ENCODE measurements around the gene SAFB.
"Not testable (repeated sequence)": the region's sequence is repeated elsewhere in the genome, so short reads cannot be mapped to it uniquely, and the experiment has no call there.

The SAFB gene

DNA sequence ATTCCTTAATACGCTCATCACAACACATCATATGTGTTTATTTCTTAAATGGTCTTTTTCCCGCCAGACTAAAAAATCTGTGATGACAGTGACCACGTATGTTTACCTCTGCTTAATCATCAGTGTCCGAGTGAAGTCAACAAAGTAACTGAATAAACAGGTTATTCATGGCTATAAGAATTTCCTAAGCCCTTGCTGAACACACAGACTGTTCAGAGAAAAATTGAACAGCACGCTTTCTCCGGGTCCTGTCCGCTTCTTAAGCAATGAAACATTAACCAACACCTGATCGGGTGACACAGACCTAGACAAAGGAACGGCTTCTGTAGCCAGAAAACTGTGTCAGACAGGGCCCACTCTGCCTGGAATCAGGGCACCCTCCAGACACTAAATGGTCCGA, 14.6 kb upstream of the SAFB start:
- Histone ChIP-seq H2AFZ (ENCODE audit: low read length) (no peak overlapping the region), H3K9me3 (ENCODE audit: insufficient read depth, low read depth, low read length) (no peaks in the 10 kb centered on the region), H3K9ac (ENCODE audit: low read depth, low read length, poor library complexity, severe bottlenecking) (no peak overlapping the region), H3F3A (ENCODE audit: low read depth) (no peaks in the 10 kb centered on the region), H4K20me1 (ENCODE audit: insufficient read depth, low read length, poor library complexity, severe bottlenecking) (peaks cover 11% of the 10 kb centered on the region), H3K27me3 (ENCODE audit: insufficient read depth, low read length, poor library complexity, severe bottlenecking) (no peaks in the 10 kb centered on the region), H3K4me2 (ENCODE audit: low read depth, low read length, poor library complexity, severe bottlenecking) (no peak overlapping the region), H3K4me3 (ENCODE audit: low read length, poor library complexity, severe bottlenecking) (no peak overlapping the region), H3K9me2 (replicated peaks; ENCODE audit: low read depth, low read length) (no peaks in the 10 kb centered on the region), H3K4me1 (ENCODE audit: insufficient read depth, low read length, poor library complexity, severe bottlenecking) (no peaks in the 10 kb centered on the region), H3K36me3 (ENCODE audit: insufficient read depth, low read length) (peaks cover 87% of the 10 kb centered on the region), H3K79me2 (ENCODE audit: insufficient read depth, low read length) (peaks cover 31% of the 10 kb centered on the region; the same call in 1 of the 2 replicates)
- TF ChIP-seq, protein P1, sequence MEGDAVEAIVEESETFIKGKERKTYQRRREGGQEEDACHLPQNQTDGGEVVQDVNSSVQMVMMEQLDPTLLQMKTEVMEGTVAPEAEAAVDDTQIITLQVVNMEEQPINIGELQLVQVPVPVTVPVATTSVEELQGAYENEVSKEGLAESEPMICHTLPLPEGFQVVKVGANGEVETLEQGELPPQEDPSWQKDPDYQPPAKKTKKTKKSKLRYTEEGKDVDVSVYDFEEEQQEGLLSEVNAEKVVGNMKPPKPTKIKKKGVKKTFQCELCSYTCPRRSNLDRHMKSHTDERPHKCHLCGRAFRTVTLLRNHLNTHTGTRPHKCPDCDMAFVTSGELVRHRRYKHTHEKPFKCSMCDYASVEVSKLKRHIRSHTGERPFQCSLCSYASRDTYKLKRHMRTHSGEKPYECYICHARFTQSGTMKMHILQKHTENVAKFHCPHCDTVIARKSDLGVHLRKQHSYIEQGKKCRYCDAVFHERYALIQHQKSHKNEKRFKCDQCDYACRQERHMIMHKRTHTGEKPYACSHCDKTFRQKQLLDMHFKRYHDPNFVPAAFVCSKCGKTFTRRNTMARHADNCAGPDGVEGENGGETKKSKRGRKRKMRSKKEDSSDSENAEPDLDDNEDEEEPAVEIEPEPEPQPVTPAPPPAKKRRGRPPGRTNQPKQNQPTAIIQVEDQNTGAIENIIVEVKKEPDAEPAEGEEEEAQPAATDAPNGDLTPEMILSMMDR (conservative IDR thresholded peaks at IDR 0.05; ENCODE audit: low read length) = no peak
- TF ChIP-seq EZH2phosphoT487 (IDR thresholded peaks at IDR 0.05; ENCODE audit: borderline replicate concordance) = no peak

DNA sequence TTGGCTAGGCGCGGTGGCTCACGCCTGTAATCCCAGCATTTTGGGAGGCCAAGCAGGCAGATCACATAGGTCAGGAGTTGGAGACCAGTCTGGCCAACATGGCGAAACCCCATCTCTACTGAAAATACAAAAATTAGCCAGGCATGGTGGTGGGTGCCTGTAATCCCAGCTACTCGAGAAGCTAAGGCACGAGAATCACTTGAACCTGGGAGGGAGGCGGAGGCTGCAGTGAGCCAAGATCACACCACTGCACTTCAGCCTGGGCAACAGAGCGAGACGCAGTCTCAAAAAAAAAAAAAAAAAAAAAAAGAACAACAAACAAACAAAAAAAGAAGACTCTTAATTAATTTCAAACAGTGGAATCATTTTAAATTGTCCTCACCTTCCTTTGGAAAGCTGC, 14.1 kb upstream of the SAFB start:
- not testable (repeated sequence) for H2AFZ ChIP-seq (ENCODE audit: low read length); H3F3A ChIP-seq (ENCODE audit: low read depth); H3K4me3 ChIP-seq (ENCODE audit: low read length, poor library complexity, severe bottlenecking); H3K27me3 ChIP-seq (ENCODE audit: insufficient read depth, low read length, poor library complexity, severe bottlenecking); H3K4me2 ChIP-seq (ENCODE audit: low read depth, low read length, poor library complexity, severe bottlenecking); H3K9me3 ChIP-seq (ENCODE audit: insufficient read depth, low read depth, low read length); H3K4me1 ChIP-seq (ENCODE audit: insufficient read depth, low read length, poor library complexity, severe bottlenecking); H3K9ac ChIP-seq (ENCODE audit: low read depth, low read length, poor library complexity, severe bottlenecking); H3K9me2 ChIP-seq (replicated peaks; ENCODE audit: low read depth, low read length)
- Histone ChIP-seq H3K36me3 (ENCODE audit: insufficient read depth, low read length) (peaks cover 87% of the 10 kb centered on the region), H4K20me1 (ENCODE audit: insufficient read depth, low read length, poor library complexity, severe bottlenecking) (peaks cover 11% of the 10 kb centered on the region), H3K79me2 (ENCODE audit: insufficient read depth, low read length) (peaks cover 34% of the 10 kb centered on the region; the same call in 1 of the 2 replicates)

DNA sequence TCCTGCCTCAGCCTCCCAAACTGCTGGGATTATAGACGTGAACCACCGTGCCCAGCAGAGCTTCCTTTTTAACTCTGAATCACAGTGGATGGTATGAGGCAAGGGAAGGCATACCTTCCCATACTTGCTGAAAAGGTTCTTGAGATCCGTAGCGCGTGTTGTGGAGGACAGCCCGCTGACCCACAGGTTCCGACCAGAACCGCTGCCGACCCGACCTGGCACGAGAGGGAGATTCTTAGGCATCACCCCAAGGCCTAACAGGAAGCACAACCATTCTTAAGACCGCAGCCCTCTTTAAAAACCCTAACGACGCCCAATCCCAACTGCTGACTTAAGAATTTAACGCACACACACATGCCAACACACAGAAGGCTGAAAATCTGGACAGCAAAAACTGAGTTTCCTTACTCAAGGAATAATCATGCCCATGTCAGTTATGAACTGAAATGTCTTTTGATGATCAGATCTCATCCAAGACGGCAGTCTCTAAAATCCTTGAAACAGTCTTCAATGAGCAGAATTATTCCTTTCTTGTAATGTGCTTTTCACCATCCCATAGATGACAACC, 12.9 kb upstream of the SAFB start:
- H3K4me2 ChIP-seq (ENCODE audit: low read depth, low read length, poor library complexity, severe bottlenecking) = no peak overlapping the region
- no peaks in the 10 kb centered on the region for H3K9me2 ChIP-seq (replicated peaks; ENCODE audit: low read depth, low read length)
- peaks cover 39% of the 10 kb centered on the region; the same call in 1 of the 2 replicates for H3K79me2 ChIP-seq (ENCODE audit: insufficient read depth, low read length)
- H2AFZ ChIP-seq (ENCODE audit: low read length) = no peak overlapping the region
- H3K36me3 ChIP-seq (ENCODE audit: insufficient read depth, low read length) = peaks cover 87% of the 10 kb centered on the region
- H3K27me3 ChIP-seq (ENCODE audit: insufficient read depth, low read length, poor library complexity, severe bottlenecking) = no peaks in the 10 kb centered on the region
- peaks cover 11% of the 10 kb centered on the region for H4K20me1 ChIP-seq (ENCODE audit: insufficient read depth, low read length, poor library complexity, severe bottlenecking)
- H3K9me3 ChIP-seq (ENCODE audit: insufficient read depth, low read depth, low read length) = no peaks in the 10 kb centered on the region
- no peaks in the 10 kb centered on the region for H3K4me1 ChIP-seq (ENCODE audit: insufficient read depth, low read length, poor library complexity, severe bottlenecking)
- H3K9ac ChIP-seq (ENCODE audit: low read depth, low read length, poor library complexity, severe bottlenecking) = no peak overlapping the region
- no peak overlapping the region for H3K4me3 ChIP-seq (ENCODE audit: low read length, poor library complexity, severe bottlenecking)
- H3F3A ChIP-seq (ENCODE audit: low read depth) = no peaks in the 10 kb centered on the region
- TF ChIP-seq EZH2phosphoT487 (IDR thresholded peaks at IDR 0.05; ENCODE audit: borderline replicate concordance) = no peak
- TF ChIP-seq, protein P1 (conservative IDR thresholded peaks at IDR 0.05; ENCODE audit: low read length) = no peak

Data from Loucy (cell line).